MM.1S (cell line): ENCODE data around the gene LRCH4.

Experiments used
- DNase-seq: peaks from one replicate; pipeline ENCODE4 v3.0.0-alpha.2; 2015
- H2AFZ ChIP-seq: fragments of 300-600 bp; sonication (generic); 2 replicates; pipeline ENCODE4 v1.6.0; 2016; ENCODE audit warnings: antibody characterized with exemption, low read length
- H3F3A ChIP-seq: fragments of 300-600 bp; sonication (generic); 2 replicates; pipeline ENCODE4 v1.6.1; 2016; ENCODE audit warnings: mild to moderate bottlenecking, antibody characterized with exemption, low read length, moderate library complexity, mixed read lengths; ENCODE audit not compliant: insufficient read depth
- H3K27ac ChIP-seq: fragments of 300-600 bp; sonication (generic); 2 replicates; pipeline ENCODE4 v1.5.1; 2016; ENCODE audit warnings: mild to moderate bottlenecking, low read length
- H3K27me3 ChIP-seq: fragments of 300-600 bp; sonication (generic); replicated peaks from 2 replicates; pipeline ENCODE4 v1.6.0; 2016; ENCODE audit warnings: low read length; ENCODE audit not compliant: insufficient read depth
- H3K36me3 ChIP-seq: fragments of 300-600 bp; sonication (generic); replicated peaks from 2 replicates; pipeline ENCODE4 v1.6.1; 2016; ENCODE audit warnings: mild to moderate bottlenecking, low read length, mixed read lengths; ENCODE audit not compliant: insufficient read depth
- H3K4me1 ChIP-seq: fragments of 300-600 bp; sonication (generic); 2 replicates; pipeline ENCODE4 v1.6.1; 2016; ENCODE audit warnings: low read length, mixed read lengths
- H3K4me2 ChIP-seq: fragments of 300-600 bp; sonication (generic); 2 replicates; pipeline ENCODE4 v1.6.0; 2016; ENCODE audit warnings: low read depth, low read length
- H3K4me3 ChIP-seq: fragments of 300-600 bp; sonication (generic); 2 replicates; pipeline ENCODE4 v1.5.1; 2016; ENCODE audit warnings: low read length, mixed read lengths
- H3K79me2 ChIP-seq: fragments of 300-600 bp; sonication (generic); 2 replicates; pipeline ENCODE4 v1.6.1; 2016; ENCODE audit warnings: mixed run types, low read length, mixed read lengths
- H3K9ac ChIP-seq: fragments of 300-600 bp; sonication (generic); 2 replicates; pipeline ENCODE4 v1.6.1; 2016; ENCODE audit warnings: low read length, mixed read lengths
- H3K9me2 ChIP-seq: fragments of 300-600 bp; sonication (generic); replicated peaks from 2 replicates; pipeline ENCODE4 v1.6.1; 2016; ENCODE audit warnings: mild to moderate bottlenecking, low read length, mixed read lengths; ENCODE audit not compliant: insufficient read depth
- H3K9me3 ChIP-seq: fragments of 300-600 bp; sonication (generic); replicated peaks from 2 replicates; pipeline ENCODE4 v1.6.1; 2016; ENCODE audit warnings: mild to moderate bottlenecking, low read length, mixed read lengths; ENCODE audit not compliant: insufficient read depth
- H4K20me1 ChIP-seq: fragments of 300-600 bp; sonication (generic); 2 replicates; pipeline ENCODE4 v1.6.1; 2016; ENCODE audit warnings: mild to moderate bottlenecking, low read length, moderate library complexity, mixed read lengths; ENCODE audit not compliant: insufficient read depth
- CTCF ChIP-seq: fragments of 300-600 bp; sonication (generic); IDR thresholded peaks from 2 replicates; pipeline ENCODE4 v1.5.1; 2016; ENCODE audit warnings: antibody characterized with exemption, low read length, mixed read lengths
- EZH2 ChIP-seq: fragments of 300-600 bp; sonication (generic); optimal IDR thresholded peaks from 2 replicates; pipeline ENCODE3; 2017; ENCODE audit warnings: low read depth, mild to moderate bottlenecking, antibody characterized with exemption, low read length, mixed read lengths
- EZH2phosphoT487 ChIP-seq: fragments of 300-600 bp; sonication (generic); IDR thresholded peaks from 2 replicates; pipeline ENCODE4 v1.6.1; 2018; ENCODE audit warnings: antibody characterized with exemption, low read length

The LRCH4 gene

GRCh38 chr7:100582041-100582579, 3.8 kb downstream of the LRCH4 start:
- H3K9ac ChIP-seq = no peak overlapping the region
- H3K4me2 ChIP-seq = no peak overlapping the region
- H3K36me3 ChIP-seq = no peaks in the 10 kb centered on the region
- H3K27ac ChIP-seq = no peak overlapping the region
- H3K27me3 ChIP-seq = no peaks in the 10 kb centered on the region
- DNase-seq = no peak
- H2AFZ ChIP-seq = no peak overlapping the region
- no peaks in the 10 kb centered on the region for H3K9me3 ChIP-seq
- peaks cover 11% of the 10 kb centered on the region; the same call in 1 of the 2 replicates for H3K4me1 ChIP-seq
- no peak overlapping the region for H3K4me3 ChIP-seq
- no peak for TF ChIP-seq EZH2phosphoT487
- no peak for TF ChIP-seq CTCF
- no peak for TF ChIP-seq EZH2
- H4K20me1 ChIP-seq = no peaks in the 10 kb centered on the region
- H3K9me2 ChIP-seq = no peaks in the 10 kb centered on the region
- peaks cover 20% of the 10 kb centered on the region; the same call in 1 of the 2 replicates for H3F3A ChIP-seq
- peaks cover 38% of the 10 kb centered on the region for H3K79me2 ChIP-seq

GRCh38 chr7:100580466-100581283, 5.3 kb downstream of the LRCH4 start:
- H3K79me2 ChIP-seq = peaks cover 38% of the 10 kb centered on the region
- H3K27me3 ChIP-seq = no peaks in the 10 kb centered on the region
- H4K20me1 ChIP-seq = no peaks in the 10 kb centered on the region
- H2AFZ ChIP-seq = no peak overlapping the region
- no peak overlapping the region for H3K4me3 ChIP-seq
- no peak overlapping the region for H3K27ac ChIP-seq
- peaks cover 18% of the 10 kb centered on the region; the same call in 1 of the 2 replicates for H3F3A ChIP-seq
- peaks cover 11% of the 10 kb centered on the region; the same call in 1 of the 2 replicates for H3K4me1 ChIP-seq
- no peaks in the 10 kb centered on the region for H3K36me3 ChIP-seq
- TF ChIP-seq EZH2phosphoT487 (no peak), EZH2 (no peak), CTCF (no peak)
- H3K9ac ChIP-seq = no peak overlapping the region
- no peak for DNase-seq
- H3K9me2 ChIP-seq = no peaks in the 10 kb centered on the region
- no peak overlapping the region for H3K4me2 ChIP-seq
- no peaks in the 10 kb centered on the region for H3K9me3 ChIP-seq

GRCh38 chr7:100578246-100579183, 7.4 kb downstream of the LRCH4 start:
- no peak overlapping the region for H3K9ac ChIP-seq
- H3K36me3 ChIP-seq = no peaks in the 10 kb centered on the region
- no peak overlapping the region for H3K4me3 ChIP-seq
- H3K4me2 ChIP-seq = no peak overlapping the region
- no peak for DNase-seq
- no peaks in the 10 kb centered on the region for H3K9me2 ChIP-seq
- 0 out of 2 replicates have a peak, but pooled peaks cover 3% of the 10 kb centered on the region for H3F3A ChIP-seq
- H2AFZ ChIP-seq = no peak overlapping the region
- H4K20me1 ChIP-seq = no peaks in the 10 kb centered on the region
- H3K4me1 ChIP-seq = peaks cover 6% of the 10 kb centered on the region; the same call in 1 of the 2 replicates
- no peaks in the 10 kb centered on the region for H3K9me3 ChIP-seq
- H3K27ac ChIP-seq = no peak overlapping the region
- H3K27me3 ChIP-seq = no peaks in the 10 kb centered on the region
- peaks cover 18% of the 10 kb centered on the region for H3K79me2 ChIP-seq
- TF ChIP-seq EZH2phosphoT487 (no peak), EZH2 (no peak), CTCF (no peak)
